ENCODE data around the gene SP140.

The SP140 gene

GRCh38 chr2:230358305-230358704, 132.8 kb downstream of the SP140 start:
- TF ChIP-seq, protein P1, sequence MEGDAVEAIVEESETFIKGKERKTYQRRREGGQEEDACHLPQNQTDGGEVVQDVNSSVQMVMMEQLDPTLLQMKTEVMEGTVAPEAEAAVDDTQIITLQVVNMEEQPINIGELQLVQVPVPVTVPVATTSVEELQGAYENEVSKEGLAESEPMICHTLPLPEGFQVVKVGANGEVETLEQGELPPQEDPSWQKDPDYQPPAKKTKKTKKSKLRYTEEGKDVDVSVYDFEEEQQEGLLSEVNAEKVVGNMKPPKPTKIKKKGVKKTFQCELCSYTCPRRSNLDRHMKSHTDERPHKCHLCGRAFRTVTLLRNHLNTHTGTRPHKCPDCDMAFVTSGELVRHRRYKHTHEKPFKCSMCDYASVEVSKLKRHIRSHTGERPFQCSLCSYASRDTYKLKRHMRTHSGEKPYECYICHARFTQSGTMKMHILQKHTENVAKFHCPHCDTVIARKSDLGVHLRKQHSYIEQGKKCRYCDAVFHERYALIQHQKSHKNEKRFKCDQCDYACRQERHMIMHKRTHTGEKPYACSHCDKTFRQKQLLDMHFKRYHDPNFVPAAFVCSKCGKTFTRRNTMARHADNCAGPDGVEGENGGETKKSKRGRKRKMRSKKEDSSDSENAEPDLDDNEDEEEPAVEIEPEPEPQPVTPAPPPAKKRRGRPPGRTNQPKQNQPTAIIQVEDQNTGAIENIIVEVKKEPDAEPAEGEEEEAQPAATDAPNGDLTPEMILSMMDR (IDR thresholded peaks at IDR 0.05; ENCODE audit: control extremely low read depth, extremely low read depth, low read depth, missing control alignments): no peak
- ChIA-PET POLR2A (no interaction called here), CTCF (no interaction called here)
- DNase-seq (ENCODE audit: extremely low spot score): no peak

GRCh38 chr2:230360028-230360427, 134.5 kb downstream of the SP140 start:
- CTCF ChIA-PET: interaction anchor here (1.4 kb wide), 1 partner anchor 9 kb away, joined by 4 read pairs; no protein-coding TSS in a partner anchor
- POLR2A ChIA-PET: interaction anchor here (0.6 kb wide), 1 partner anchor 108 kb away, joined by 3 read pairs; no protein-coding TSS in a partner anchor
- DNase-seq (ENCODE audit: extremely low spot score): no peak
- TF ChIP-seq, protein P1 (IDR thresholded peaks at IDR 0.05; ENCODE audit: control extremely low read depth, extremely low read depth, low read depth, missing control alignments): no peak

DNA sequence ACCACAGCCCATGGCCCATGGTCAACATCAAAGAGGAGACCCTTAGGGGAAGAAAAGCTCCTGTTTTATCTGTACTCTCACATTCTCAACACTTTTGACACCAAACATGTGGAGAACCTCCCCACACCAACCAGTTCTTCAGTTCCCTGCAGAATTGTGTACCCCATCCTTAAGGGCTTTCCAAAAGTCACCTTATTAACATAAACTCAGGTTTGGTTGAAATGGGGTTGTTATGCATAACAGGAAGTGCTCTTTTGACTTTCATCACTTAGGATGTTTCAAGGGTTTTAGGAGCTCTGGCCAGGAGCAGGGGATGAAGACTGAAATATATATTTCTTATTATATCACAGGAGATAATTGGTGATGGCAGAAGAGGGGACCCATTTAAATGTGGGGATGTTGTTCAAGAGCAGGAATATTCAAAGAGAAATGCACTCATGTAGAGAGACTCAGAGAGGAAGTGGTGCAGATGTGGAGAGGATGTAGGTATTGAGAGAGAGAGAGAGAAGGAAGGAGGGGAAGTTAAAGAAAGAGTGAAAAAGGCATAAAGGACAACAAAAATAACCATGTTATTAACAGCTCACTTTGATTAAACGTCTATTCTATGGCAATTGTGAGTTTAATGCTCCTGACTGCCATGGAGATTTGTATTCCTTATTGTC, 136.6 kb downstream of the SP140 start:
- CTCF ChIA-PET: no interaction called here
- POLR2A ChIA-PET: no interaction called here
- DNase-seq (ENCODE audit: extremely low spot score): no peak
- TF ChIP-seq, protein P1 (IDR thresholded peaks at IDR 0.05; ENCODE audit: control extremely low read depth, extremely low read depth, low read depth, missing control alignments): no peak
